RCC 7860 (cell line): ENCODE data around the gene SRRM1.
"Not testable (repeated sequence)": the region's sequence is repeated elsewhere in the genome, so short reads cannot be mapped to it uniquely, and the experiment has no call there.

Source experiments
- DNase-seq: peaks from one replicate; pipeline ENCODE4 v3.0.0-alpha.2; 2015; ENCODE audit warnings: low spot score
- FAIRE-seq: peaks from 2 replicates; lab custom pipeline; 2012; peaks lifted over from hg19 to GRCh38; lab: Jason Lieb, UNC

Gene SRRM1

DNA sequence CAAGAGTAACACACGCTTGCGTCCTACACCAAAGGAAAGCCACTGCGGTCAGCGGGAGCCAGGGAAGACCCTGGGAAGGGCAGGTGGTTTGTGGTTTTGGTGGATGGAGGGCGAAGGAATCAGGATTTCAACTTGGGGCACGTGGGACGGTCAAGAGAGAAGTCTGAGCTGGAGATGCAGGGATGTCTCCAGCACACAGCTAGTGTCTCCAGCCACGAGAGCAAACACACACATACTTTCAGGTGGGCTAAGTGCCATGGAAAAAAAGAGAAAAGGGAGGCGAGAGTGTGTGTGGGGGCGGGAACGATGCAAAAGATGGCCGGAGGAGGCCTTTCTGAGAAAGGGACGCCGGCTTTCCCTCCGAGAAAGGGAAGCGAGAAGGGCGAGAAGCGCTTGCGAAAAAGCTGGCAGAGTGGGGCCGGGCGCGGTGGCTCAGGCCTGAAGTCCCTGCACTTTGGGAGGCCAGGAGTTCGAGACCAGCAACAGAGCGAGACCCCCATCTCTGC lies 1.4 kb upstream of the SRRM1 start:
- FAIRE-seq (no peak), DNase-seq (no peak)

DNA sequence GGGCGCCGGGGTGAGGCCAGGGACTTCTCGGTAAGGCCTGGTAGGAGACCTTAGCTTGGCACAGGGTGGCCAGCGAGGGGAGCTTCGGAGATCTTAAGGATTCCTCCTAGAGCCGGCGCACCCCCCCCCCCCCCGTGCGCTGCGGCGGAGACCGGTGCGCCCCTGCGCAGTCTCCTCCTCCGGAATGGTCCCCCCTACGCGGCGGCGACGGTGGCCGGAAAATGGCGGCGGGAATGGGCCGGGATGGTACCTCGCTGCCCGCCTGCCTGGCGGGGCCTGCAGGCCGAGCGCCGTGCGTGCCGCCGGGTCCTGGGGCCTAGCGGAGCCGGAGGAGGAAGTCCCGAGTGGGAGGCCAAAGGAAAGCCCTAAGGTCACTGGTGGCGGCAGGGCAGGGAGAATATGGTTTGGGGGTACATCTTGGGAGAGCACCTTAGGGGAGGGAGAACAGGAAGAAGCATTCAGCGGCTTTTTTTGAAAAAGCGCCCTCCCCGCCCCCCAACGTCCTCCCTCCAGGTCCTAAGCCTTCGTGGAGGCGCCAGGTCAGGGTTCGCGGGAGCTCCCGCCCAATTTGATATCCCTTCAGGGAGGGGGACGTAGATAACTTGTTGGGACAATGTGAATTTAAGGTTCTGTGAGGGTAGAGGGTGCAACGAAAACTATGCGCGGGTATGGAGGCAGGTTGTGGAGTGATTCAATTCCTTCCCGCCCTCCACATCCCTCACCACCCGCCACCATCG lies 429 bp downstream of the SRRM1 start:
- no peak for DNase-seq
- no peak for FAIRE-seq

DNA sequence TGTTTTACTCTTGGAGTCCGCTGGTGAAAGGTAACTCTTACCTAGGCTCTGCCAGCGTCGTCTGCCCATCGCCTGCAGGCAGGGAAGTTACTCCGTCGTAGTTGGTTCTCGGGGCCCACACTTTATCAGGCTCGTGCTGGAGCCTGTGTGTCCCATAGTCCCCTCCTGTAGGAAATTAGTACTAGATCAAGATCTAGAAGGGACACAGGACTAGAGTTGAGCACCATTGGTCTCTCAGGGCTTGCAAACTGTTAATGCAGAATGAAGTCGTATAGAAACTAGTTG lies 940 bp downstream of the SRRM1 start:
- FAIRE-seq (no peak), DNase-seq (no peak)

DNA sequence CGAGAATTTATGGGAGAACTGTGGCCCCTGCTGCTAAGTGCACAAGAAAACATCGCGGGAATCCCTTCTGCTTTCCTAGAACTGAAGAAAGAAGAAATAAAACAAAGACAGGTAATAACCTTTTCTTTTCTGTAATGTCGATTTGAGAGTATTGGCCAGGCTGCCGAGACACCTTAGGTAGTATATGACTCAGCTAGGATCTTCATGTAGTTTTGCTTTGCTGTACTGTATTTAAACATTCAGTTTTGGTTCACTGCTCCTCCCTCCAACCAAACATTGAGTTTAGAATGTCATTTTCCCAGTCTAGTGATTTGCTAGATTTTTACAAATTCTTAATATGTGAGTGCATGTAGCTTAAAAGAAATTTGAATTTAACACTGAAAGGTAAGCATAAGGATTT lies 5.8 kb downstream of the SRRM1 start:
- DNase-seq (no peak), FAIRE-seq (no peak)

DNA sequence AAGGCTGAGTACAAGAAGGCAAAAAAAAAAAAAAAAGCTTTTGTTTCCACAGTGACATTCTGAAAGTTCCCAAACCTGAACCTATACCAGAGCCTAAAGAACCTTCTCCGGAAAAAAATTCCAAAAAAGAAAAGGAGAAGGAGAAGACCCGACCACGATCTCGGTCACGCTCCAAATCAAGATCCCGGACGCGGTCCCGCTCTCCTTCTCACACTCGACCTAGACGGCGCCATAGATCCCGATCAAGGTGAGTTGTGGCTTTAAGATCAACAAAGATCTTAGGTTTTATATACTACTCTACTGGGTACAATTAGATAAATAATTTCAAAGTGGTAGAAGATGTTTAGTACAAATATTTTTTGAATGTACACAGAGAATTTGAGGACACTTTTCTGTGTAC lies 9.3 kb downstream of the SRRM1 start:
- DNase-seq: no peak

GRCh38 chr1:24654010-24654409 lies 10.9 kb downstream of the SRRM1 start:
- DNase-seq: no peak
- FAIRE-seq: no peak

More for the DNA sequence above, 9.3 kb downstream of the SRRM1 start:
- no peak for FAIRE-seq

GRCh38 chr1:24656046-24656445 lies 12.9 kb downstream of the SRRM1 start:
- no peak for FAIRE-seq
- no peak for DNase-seq

DNA sequence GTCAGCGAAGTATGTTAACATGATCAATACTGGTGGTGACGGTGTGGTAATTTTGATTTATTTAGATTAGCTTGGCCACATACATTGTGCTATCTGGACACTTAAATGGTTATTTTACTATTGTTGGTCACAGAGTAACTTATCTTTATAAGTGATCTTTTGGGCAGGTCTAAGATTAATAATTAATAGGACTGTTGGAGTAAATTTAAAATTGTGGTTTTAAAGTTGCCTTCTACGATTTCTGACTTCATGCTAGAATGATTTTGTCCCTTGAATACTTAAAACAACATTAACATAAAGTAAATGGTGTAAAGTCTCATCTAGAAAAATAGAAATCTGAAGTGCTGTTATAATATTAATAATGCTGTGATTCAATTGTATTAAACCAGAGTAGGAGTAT lies 14.7 kb downstream of the SRRM1 start:
- peak; percentile 98 for FAIRE-seq
- DNase-seq: peak; percentile 68

- DNase-seq: no peak
- no peak for FAIRE-seq
Measured at GRCh38 chr1:24659166-24659904, 16.2 kb downstream of the SRRM1 start.

- FAIRE-seq (peak; percentile 76), DNase-seq (no peak)
Measured at GRCh38 chr1:24659993-24660665, 17.0 kb downstream of the SRRM1 start.

GRCh38 chr1:24664507-24665033 lies 21.5 kb downstream of the SRRM1 start:
- no peak for FAIRE-seq

DNA sequence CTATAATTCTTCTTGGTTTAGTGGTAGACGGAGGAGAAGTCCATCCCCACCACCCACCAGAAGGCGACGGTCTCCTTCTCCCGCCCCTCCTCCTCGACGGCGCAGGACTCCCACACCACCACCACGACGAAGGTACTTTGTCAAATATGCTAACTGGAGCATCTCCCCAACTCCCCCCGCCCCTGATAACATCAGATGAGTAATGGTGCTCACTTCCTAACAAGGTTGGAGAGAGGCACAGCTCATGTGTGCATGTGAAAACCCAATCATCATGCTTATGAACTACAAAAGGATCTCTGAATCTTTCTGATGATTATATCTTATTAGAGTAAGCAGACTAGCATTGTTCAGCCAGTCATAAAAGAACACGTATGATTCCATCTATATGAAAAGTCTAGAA lies 23.7 kb downstream of the SRRM1 start:
- FAIRE-seq (no peak), DNase-seq (no peak)

More at GRCh38 chr1:24664507-24665033, 21.5 kb downstream of the SRRM1 start:
- no peak for DNase-seq

- not testable (repeated sequence) for DNase-seq, FAIRE-seq
Measured at GRCh38 chr1:24671372-24671771, 28.3 kb downstream of the SRRM1 start.

- not testable (repeated sequence) for FAIRE-seq, DNase-seq
Measured at GRCh38 chr1:24672686-24673085, 29.6 kb downstream of the SRRM1 start.

- DNase-seq: no peak
- FAIRE-seq: no peak
Measured at GRCh38 chr1:24673341-24673740, 30.2 kb downstream of the SRRM1 start.

- FAIRE-seq: peak; percentile 74
- peak; percentile 63 for DNase-seq
Measured at GRCh38 chr1:24678421-24678820, 35.3 kb downstream of the SRRM1 start.

DNA sequence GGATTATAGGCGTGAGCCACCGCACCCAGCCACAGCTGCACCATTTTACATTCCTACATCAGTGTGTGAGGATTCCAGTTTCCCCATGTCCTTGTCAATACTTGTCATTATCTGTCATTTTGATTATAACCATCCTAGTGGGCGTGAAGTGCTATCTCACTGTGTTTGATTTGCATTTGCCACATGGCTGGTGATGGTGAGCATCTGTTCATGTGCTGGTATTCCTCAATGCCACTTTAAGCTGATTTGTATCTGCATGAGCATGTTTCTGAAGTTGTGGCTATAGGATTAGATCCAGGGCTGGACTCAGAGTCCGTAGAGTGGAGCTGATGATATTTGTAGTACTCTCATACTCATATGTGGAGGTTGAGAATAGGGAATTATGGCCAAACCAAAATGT lies 36.6 kb downstream of the SRRM1 start:
- DNase-seq: no peak
- no peak for FAIRE-seq

- DNase-seq (peak; percentile 97), FAIRE-seq (peak; percentile 96)
Measured at GRCh38 chr1:24683713-24684162, 40.6 kb downstream of the SRRM1 start.

GRCh38 chr1:24688033-24688432 lies 44.9 kb downstream of the SRRM1 start:
- DNase-seq: no peak

DNA sequence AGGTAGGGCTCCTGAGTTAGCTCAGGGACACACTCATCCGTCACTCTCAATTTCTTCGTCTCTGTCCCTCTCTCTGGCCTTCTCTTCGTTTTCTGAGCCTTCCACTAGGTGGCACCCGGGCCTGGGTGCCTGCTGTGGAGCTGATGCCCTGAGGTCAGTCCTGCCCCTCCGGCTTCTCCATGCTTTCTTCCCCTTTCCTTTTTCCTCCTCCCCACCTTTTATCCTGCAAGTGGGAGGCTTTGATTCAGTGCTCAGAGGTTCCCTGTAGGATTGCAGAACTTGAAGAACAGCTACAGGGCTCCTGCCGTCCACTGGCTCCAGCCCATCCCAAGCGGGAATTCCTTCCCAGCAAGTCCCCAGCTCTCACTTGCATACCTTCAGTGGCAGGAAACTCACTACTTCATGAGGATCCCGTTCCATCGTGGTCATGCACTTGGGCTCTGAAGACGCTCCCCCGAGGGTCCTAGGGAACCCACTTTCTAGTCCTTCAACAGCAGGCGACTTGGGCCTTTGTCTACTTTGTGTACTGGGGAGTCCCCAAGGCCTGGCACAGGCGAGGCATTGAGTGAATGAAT lies 45.6 kb downstream of the SRRM1 start:
- no peak for FAIRE-seq
- peak; percentile 64 for DNase-seq

More at GRCh38 chr1:24688033-24688432, 44.9 kb downstream of the SRRM1 start:
- no peak for FAIRE-seq

- no peak for FAIRE-seq
- DNase-seq: no peak
Measured at GRCh38 chr1:24691051-24691450, 47.9 kb downstream of the SRRM1 start.
